T47D (cell line): ENCODE results near the gene NACC2.

Experiments
- DNase-seq, 2 experiments: peaks; one replicate each; pipeline versions ENCODE4 v3.0.0 to v3.0.0-alpha.2; 2011 to 2012; ENCODE audit warnings: low read depth in 1 of 2, low spot score in 1 of 2
- JUND ChIP-seq: IDR thresholded peaks from 2 replicates; pipeline ENCODE4 v1.6.1; 2012; ENCODE audit warnings: low read depth
- in situ Hi-C: cut with HindIII; loops from 2 replicates; pipeline ENCODE4 v1.10.0; 2016; ENCODE audit warnings: low sequenced_read_pairs, low pct_unique_long_range_greater_than_20kb

NACC2 gene

DNA sequence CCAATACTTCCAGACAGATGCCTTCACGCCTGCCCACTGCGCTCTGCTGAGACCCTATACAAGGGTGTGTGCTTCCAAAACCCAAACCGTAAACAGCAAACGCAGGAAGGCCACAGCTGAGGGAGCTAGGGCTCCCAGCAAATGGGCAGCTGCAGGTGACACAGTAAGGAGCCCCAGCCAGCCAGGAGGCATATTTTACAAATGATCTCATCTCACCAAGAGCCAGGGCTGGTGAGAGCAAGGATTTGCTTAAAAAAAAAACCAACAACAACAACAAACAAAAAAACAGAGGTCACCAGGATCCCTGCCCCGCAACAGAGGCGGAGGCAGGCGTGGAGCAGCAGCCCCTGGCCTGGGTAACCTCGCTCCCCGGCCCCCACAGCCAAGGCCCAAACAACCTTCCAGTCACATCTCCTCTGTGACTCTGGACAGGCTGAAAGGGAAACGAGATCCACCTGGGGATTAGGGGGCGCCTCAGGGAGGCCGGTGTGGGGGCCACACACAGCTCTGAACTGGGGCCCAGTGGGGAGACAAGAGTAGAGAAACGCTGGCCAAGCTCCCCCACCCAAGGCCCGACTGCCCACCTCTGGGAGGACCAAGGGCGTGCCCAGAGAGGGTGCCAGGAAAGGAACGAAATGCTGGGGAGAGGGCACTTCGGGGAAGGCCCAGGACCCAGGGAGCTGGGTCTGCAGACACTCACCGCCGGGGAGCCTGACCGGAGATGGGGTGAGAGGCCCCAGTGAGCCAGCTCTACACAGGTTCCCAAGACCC is 3.3 kb downstream of the NACC2 start:
- in situ Hi-C loops = no loop called here
- peak; percentile 60 to 98 for DNase-seq
- TF ChIP-seq JUND = no peak

DNA sequence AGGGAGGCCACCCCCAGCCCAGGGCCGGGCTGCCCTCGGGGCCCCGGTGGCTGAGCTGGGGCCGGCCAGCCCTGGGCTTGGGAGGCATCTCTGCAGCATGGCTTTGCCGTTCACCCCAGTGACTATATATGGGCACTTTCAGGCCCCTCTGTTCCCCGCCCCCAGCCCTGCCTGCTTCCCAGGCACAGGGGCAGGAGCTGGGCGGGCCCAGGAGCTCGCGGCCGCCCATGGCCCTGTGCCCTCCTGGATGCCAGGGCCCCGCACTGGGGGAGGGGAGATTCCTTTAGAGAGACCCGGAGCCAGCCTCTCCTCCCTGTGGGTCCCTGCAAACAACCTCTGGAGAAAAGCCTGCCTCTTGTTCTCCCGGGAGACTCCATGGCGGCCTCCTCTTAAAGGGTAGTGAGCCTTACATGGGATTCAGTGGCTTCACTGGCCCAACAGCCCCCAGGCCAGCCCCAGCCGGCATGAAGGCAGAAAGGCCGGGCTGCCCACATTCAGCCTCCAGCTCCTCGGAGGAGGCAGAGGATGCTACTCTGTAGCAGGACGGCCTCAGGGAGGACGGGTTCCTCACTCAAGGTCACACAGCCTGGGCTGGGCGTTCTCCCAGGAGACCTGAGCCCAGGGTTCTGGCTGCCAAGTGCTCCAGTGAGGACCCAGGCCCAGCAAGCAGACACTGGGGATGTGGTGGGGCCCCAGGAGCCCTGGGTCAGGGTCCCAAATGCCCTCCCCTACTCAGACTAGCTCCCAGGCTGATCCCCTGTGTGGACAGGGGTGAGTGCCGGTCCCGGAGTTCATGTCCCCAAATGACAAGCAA is 4.1 kb downstream of the NACC2 start:
- DNase-seq = no peak
- no peak for TF ChIP-seq JUND
- in situ Hi-C loops = no loop called here

DNA sequence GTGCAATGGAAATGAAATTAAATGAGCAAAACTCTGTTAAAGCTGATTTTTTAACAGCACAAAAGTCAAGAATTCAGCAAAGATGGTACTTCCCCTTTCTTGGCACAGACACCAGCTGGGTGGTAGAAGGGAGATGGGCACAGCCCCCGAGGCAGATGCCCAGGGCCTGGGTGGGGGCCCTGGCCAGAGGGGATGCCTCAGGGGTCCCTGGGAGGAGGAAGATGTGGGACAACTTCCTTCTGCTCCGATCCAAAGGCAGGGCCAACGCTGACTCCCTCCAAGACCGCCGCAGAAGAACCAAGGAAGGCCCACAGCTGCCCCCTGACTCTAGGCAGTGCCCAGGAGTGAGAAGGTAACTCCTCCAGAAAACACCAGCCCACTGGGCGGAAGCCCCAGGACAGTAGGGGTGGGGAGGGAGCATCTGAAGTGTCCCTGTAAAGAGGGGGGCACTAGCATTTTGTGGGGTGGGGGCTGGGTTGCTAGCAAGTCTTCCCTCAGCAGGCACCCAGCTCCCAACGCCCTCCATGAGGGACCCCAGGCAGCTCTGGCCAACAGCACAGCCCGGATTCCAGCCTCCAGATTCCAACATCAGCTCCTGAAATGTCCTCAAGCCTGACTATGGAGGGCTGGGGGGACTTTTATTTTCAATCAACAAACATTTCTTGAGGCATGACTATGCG is 4.9 kb downstream of the NACC2 start:
- in situ Hi-C loops = no loop called here
- no peak for TF ChIP-seq JUND
- no peak for DNase-seq

DNA sequence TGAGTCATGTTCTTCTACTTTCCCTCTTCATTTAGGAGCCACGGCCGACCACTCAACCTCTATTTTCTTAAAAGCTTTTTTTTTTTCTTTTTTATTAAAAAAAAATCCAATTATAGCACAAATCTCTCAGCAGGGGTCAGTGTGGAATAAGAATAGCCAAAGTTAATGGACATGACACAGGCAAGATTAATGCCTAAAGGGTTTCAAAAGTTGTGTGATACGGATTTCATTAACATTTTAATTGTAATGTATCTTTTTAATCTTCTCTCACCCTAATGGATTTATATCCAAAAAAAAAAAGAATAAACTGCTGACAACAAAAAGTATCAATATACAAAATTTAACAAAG is 5.4 kb downstream of the NACC2 start:
- peak in 1 of 2 experiments; percentile 37 for DNase-seq
- no peak for TF ChIP-seq JUND
- in situ Hi-C loops = no loop called here

DNA sequence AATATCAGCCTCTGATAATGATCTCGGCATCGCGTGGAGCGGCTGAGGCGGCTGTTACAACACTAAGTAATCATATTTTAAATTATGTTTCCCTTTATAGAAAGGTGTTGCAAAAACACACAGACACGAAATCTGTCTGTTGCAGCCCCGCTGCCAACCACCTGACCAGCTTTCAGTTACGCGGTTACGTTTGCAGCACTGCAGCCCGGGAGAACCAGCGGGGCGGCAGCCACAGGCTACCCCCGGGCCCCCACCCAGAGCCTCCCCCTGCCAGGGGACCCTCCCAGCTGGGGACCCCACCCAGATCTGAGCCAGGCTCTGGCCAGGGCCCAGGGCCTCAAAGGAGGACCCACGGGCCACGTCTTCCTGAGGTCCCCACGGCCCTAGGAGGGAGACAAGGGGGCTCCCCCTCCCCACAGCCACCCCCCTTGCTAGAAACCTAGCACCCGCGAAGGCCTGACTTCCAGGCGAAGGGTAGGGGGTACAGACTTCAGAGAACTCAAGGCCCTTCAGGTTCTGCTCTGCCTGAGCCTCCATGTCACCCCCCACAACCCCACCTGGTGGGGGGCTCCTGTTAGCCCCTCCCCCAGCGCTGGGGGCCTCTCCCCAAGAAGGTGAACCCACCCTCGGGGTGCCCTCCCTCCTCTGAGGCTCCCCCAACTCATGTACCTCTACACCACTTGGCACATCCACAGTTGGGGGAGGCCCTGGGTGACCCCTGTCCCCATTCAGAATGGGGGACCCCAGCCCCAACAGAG is 6.0 kb downstream of the NACC2 start:
- TF ChIP-seq JUND = no peak
- DNase-seq = peak in 1 of 2 experiments; percentile 60
- in situ Hi-C loops = no loop called here

DNA sequence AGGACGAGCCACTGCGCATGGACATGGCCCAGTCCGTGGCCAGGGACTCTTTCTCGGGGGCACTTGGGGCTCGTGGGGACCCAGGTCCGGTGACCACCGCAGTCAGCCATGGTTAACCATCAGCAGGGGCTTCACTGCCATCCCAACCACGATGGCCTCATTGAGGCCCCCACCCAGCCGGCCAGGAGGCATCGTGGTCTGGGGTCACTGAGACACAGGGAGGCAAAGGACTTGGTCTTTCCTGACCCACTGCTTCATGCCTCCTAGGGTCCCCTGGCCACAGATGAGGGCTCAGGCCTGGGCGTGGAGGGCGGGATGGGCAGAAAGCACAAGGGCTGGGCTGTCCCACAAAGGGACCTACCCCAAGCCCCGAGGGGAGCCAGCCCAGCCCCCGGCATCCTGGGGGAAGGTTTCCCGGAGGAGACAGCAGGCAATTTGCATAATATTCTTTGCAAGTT is 6.6 kb downstream of the NACC2 start:
- TF ChIP-seq JUND = no peak
- in situ Hi-C loops = no loop called here
- no peak for DNase-seq

DNA sequence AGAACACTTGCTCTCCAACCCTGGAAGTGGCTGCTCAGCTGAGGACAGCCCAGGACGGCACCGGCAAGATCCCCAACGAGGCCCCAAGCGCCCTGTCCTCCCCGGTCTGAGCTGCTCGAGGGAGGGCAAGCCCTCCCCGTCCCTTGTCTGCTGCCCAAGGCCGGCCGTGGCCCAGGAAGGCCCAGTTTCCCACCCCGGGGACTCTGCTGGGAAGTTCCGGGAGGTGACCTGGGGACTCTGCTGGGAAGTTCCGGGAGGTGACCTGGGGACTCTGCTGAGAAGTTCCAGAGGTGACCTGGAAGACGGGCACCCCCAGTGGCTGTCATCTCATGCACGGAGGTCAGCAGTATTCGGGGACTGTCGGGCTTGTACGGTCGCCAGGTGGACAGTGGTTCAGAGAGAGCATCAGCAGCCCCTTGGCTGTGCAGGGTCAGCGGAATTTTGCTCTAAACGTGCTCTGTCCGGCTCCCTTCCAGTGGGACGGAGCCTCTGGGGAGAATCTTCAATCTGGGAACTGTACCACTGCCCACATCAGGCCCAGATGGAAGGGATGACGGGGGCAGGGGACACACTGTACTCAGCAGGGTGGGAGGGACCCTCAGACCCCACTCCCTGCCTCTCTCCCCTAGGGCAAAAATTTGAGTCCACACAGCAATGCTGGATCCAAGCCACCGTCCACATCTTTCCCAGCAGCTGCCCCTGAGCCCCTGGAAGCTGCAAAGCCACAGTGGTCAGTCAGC is 7.2 kb downstream of the NACC2 start:
- TF ChIP-seq JUND = no peak
- in situ Hi-C loops = no loop called here
- no peak for DNase-seq

DNA sequence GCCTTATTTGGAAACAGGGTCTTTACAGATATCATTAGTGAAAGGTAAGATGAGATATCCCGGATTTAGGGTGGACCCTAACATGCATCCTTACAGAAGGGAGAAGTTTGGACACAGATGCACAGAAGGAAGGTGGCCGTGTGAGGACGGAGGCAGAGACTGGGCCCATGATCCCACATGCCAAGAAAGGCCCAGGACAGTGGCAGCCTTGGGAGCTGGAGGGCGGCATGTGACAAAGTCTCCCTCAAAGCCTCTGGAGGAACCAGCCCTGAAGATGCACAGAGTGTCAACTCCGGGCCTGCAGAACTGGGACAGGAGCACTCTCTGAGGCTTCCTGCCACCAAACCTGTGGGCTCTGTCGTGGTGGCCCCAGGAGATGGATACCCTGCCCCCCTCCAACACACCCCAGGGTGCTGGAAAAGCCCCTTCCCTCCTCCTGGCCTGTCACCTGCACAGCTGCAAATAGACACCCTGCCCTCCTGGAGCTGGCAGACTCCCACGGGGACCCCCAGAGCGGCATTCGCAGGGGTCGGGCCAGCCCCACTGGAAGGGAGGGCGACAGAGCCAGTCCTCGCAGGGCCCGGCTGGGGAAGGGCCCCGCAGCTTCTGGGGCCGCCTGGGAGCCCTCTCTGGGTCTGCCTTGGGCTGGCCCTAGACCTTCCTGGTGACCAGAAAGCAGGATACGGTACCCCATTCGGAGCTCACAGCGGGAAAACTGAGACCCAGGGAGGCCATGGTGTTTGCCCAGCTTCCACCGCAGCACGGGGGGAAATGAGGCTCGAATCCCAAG is 7.9 kb downstream of the NACC2 start:
- in situ Hi-C loops = no loop called here
- no peak for TF ChIP-seq JUND
- DNase-seq = no peak

DNA sequence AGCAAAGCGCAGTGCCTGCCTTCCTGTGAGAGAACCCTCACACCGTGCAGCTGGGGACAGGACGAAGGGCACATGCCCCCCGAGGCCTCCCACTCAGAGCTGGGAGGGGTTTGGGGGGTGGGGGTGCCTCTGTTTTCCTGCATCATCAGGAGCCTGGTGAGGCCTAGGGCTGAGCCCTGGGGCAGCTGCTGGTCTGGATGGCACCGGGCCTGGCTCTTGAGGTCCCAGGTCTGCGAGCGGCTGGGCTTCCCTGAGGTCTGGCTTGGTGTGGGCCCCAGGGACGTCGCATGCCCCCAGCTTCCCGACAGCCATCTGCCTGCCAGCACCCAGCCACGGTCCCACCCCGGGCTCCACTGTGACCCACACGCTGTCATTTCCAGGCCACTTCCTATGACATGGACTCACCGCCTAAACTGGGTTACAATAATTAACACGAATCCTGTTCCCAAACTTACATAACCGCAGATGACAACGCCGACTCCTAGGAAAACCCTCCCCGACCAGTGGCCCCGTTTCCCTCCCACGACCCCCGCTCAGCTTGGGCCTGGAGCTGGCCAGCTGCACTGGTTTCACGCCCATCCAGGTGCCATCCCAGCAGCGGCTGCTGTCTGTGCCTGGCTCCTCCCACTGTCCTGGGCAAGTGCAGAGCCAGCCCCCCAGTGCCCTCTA is 8.7 kb downstream of the NACC2 start:
- no peak for DNase-seq
- no peak for TF ChIP-seq JUND
- in situ Hi-C loops = no loop called here

DNA sequence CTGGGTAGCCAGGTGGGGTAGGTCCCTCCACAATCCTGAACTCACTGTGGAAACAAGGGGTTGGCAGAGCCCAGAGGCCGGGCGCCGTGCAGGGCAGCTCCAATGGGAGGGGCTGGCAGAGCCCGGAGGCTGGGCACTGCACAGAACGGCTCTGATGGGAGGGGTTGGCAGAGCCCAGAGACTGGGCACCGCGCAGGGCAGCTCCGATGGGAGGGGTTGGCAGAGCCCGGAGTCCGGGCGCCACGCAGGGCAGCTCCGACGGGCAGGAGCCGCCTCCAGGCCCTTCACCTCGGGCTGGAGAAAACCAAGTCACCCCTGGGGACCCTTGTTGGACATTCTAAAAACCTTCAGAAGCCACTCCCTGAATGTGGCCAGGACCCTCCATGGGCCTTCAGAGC is 9.3 kb downstream of the NACC2 start:
- in situ Hi-C loops = no loop called here
- no peak for DNase-seq
- TF ChIP-seq JUND = no peak
